T-helper 17 cell (primary cell): ENCODE data around the gene KASH5. TPM values are rescaled to one million over a fixed set of nuclear protein-coding genes. Genes with fewer than 3 reads are reported as not detected.
"Not testable (repeated sequence)": the region's sequence is repeated elsewhere in the genome, so short reads cannot be mapped to it uniquely, and the experiment has no call there.

Experiments used
- ATAC-seq: fragments of 150-1000 bp; cut with Tn5 transposase; 2 replicates; pipeline ENCODE4 v1.10.0; 2021; ENCODE audit warnings: mild to moderate bottlenecking, moderate library complexity
- DNase-seq, 3 donors: peaks; one replicate each; pipeline versions ENCODE4 v3.0.0 to v3.0.0-alpha.2; 2020 to 2021
- H3K9me3 ChIP-seq: one replicate; pipeline ENCODE4 v1.7.0; 2013; ENCODE audit warnings: low read length, mild to moderate bottlenecking; ENCODE audit not compliant: control insufficient read depth, poor library complexity, severe bottlenecking
- H3K27ac Mint-ChIP-seq: one replicate; pipeline ENCODE4 v1.8.0; 2022; ENCODE audit warnings: mild to moderate bottlenecking, moderate library complexity, mixed read lengths
- H3K27me3 Mint-ChIP-seq: one replicate; pipeline ENCODE4 v1.8.0; 2022; ENCODE audit warnings: mixed read lengths
- H3K36me3 Mint-ChIP-seq: one replicate; pipeline ENCODE4 v1.8.0; 2022; ENCODE audit warnings: low read depth, mixed read lengths
- H3K4me1 Mint-ChIP-seq: one replicate; pipeline ENCODE4 v1.8.0; 2022; ENCODE audit warnings: mild to moderate bottlenecking, mixed read lengths
- H3K4me3 Mint-ChIP-seq: one replicate; pipeline ENCODE4 v1.8.0; 2022; ENCODE audit warnings: mild to moderate bottlenecking, moderate library complexity, mixed read lengths
- total RNA-seq, 4 donors: library from RNA in 2 of 4; stranded (reverse) in 2 of 4; gene quantifications; one replicate each; pipeline ENCODE4 v1.2.3 and lab custom pipeline; 2022 to 2026

Gene KASH5
- total RNA-seq, 2 donors from 2014 or later: 0.86 TPM; not detected in 1

DNA sequence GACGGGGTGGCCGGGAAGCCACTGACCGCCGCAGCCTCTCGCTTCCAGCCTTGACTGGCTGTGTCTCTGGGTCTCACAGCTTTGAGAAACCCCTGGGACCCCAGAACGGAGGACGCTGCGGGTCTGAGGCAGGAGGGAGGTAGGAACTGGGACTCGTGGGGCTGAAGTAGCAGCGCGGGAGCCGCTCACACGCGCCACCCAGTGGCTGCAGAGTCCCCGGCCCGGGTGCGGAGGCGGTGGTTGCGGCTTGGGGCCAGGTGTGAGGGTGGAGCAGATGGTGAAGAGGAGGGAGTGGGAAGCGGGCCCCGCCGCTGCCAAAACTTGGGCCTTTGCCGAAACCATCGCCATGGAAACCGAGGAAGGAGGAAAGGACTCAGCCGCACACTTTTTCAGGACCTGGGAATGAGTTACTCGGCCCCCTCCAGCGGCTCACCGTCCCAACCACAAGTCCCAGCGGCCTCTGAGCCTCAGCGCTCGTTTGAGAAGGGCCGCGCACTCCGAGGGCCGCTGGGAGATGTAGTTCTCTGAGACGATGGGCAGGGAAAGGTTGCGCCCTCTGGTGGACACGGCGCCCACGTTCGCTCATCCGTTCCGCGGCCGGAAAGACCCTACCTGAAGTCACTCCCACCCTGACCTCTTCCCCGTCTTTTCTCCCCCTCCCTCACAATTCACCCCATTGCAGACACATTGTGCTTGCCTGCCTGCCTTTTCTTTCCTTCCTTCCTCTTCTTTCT lies 55.5 kb downstream of the KASH5 start:
- Mint-ChIP-seq H3K27me3 (peaks cover 38% of the 10 kb centered on the region), H3K36me3 (peaks cover 9% of the 10 kb centered on the region), H3K4me1 (peaks cover 36% of the 10 kb centered on the region), H3K4me3 (peak overlapping the region; percentile 85), H3K27ac (peak overlapping the region; percentile 91)
- peak; percentile 92 for ATAC-seq
- DNase-seq: peak; percentile 86 to 91 (median 88)
- H3K9me3 ChIP-seq: no peaks in the 10 kb centered on the region

DNA sequence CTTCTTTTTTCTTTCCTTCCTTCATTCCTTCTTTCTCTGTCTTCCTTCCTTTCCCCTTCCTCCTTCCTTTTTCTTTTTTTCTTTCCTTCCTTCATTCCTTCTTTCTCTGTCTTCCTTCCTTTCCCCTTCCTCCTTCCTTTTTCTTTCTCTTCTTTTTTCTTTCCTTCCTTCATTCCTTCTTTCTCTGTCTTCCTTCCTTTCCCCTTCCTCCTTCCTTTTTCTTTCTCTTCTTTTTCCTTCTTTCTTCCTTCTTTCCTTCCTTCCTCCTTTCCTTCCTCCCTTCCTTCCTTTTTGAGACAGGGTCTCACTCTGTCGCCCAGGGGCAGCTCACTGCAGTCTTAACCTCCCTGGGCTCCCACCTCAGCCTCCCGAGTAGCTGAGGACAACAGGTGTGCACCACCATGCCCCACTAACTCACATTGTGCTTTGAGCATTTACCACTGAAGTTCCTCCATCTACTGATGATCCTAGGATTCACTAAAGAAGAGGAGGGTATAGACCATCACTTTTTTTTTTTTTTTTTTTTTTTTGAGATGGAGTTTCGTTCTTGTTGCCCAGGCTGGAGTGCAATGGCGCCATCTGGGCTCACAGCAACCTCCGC lies 56.2 kb downstream of the KASH5 start:
- not testable (repeated sequence) for H3K9me3 ChIP-seq, H3K36me3 Mint-ChIP-seq, ATAC-seq, DNase-seq
- Mint-ChIP-seq H3K27ac (peak overlapping the region; percentile 91), H3K4me1 (peaks cover 36% of the 10 kb centered on the region), H3K4me3 (peak overlapping the region; percentile 85), H3K27me3 (peaks cover 31% of the 10 kb centered on the region)

DNA sequence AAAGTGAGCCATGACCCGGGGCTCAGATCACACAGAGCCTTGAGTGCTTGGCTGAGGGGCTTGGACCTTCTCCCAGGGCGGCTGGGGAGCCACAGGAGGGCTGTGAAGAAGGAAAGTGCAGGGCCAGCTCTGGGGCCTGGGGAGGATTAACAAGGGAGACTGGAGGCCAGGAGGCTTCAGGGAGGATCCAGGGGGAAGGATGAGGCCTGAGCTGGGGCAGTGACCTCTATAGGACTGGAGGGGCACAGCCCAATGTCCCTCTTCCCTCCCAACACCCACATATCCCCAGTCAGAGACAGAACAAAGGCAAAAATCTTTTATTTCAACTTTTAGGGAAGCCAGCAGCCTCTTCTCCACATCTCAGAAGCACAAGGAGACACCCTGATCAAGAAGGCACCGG lies 57.9 kb downstream of the KASH5 start:
- Mint-ChIP-seq H3K27me3 (peaks cover 13% of the 10 kb centered on the region), H3K4me1 (peaks cover 41% of the 10 kb centered on the region), H3K36me3 (peaks cover 6% of the 10 kb centered on the region), H3K4me3 (no peak overlapping the region), H3K27ac (peak overlapping the region; percentile 62)
- no peak for DNase-seq
- ATAC-seq: no peak
- H3K9me3 ChIP-seq: no peaks in the 10 kb centered on the region

DNA sequence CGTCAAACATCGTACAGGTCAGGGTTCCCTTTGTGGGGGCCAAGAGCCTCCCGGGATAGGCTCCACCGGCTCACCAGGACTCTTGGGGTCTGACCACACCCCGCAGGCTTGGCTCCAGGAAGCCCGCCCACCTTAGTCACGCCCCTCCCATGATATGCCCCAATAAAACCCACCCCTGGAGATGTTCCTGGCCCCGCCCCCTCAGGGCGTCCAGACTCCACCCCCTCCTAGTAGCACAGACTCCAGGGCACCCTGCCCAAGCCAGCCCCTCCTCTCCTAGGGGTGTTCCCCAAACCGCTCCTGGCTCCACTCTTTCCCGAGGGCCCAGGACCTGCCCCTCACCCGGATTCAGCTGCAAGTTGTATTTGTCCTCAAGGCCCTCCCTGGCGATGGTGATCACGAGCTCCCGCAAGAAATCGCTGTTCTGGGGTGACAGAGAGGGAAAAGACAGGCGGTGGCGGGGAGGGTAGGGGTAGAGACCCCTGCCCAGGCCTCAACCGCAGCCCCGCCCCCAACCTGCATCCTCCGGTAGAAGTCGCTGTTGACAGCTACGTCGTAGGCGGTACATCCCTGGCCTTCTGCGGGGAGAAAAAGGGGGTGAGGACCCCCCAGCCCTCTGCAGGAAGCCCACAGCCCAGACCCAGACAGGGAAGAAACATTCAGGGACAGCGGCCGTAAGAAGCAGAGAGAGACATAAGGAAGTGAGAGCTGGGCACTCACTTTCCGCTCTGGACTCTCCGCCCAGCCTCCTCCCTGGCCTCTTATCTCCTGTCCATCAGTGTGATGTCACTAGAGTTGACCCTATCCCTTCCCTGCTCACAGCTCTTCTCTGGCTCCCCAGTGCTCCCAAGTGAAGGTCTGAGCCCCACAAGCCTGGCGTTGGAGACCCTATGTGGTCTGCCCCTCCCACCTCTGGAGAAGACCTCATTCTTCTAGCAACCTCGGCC lies 59.7 kb downstream of the KASH5 start:
- H3K4me3 Mint-ChIP-seq: no peak overlapping the region

DNA sequence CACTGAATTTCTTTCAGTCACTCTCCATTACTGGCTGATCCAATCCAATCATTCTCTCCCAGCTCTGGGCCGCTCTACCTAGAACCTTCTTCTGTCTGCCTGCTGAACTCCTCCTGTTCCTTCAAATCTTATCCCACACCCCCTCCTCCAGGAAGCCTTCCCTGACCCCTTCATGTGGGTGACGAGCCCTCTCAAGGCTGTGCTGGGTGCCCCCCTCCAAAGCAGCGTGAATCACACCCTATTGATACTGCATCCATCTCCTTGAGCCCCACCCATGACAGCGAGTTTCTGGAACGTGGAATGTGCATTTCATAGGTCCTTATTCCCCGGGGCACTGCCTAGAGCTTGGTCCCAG lies 60.4 kb downstream of the KASH5 start:
- H3K9me3 ChIP-seq: no peaks in the 10 kb centered on the region
- no peak overlapping the region for H3K4me3 Mint-ChIP-seq
- H3K4me1 Mint-ChIP-seq: peaks cover 45% of the 10 kb centered on the region
- no peaks in the 10 kb centered on the region for H3K27me3 Mint-ChIP-seq
- H3K36me3 Mint-ChIP-seq: peaks cover 4% of the 10 kb centered on the region
- ATAC-seq (no peak), DNase-seq (no peak)
- H3K27ac Mint-ChIP-seq: peak overlapping the region; percentile 95

More for the DNA sequence above, 59.7 kb downstream of the KASH5 start:
- Mint-ChIP-seq H3K4me1 (peaks cover 40% of the 10 kb centered on the region), H3K36me3 (peaks cover 4% of the 10 kb centered on the region), H3K27ac (peak overlapping the region; percentile 95), H3K27me3 (no peaks in the 10 kb centered on the region)
- no peak for ATAC-seq
- H3K9me3 ChIP-seq: no peaks in the 10 kb centered on the region
- DNase-seq: no peak

DNA sequence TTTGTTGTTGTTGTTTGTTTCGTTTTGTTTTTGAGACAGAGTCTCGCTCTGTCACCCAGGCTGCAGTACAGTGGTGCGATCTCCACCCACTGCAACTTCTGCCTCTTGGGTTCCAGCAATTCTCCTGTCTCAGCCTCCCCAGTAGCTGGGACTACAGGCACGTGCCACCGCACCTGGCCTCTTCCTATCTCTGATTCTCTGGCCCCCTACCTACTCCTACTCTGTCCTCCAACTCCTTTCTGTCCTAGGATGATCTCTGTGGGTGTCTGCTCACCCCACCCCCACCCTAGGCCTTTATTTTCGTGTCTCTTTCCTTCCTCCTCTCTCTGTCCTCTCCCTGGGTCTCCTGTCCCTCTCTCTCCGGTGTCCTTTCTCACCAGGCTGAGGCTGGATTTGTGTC lies 62.4 kb downstream of the KASH5 start:
- peak overlapping the region; percentile 99 for H3K27ac Mint-ChIP-seq
- peaks cover 42% of the 10 kb centered on the region for H3K4me1 Mint-ChIP-seq
- peaks cover 4% of the 10 kb centered on the region for H3K36me3 Mint-ChIP-seq
- H3K27me3 Mint-ChIP-seq: no peaks in the 10 kb centered on the region
- ATAC-seq: no peak
- H3K4me3 Mint-ChIP-seq: peak overlapping the region; percentile 99
- no peak for DNase-seq
- H3K9me3 ChIP-seq: no peaks in the 10 kb centered on the region

DNA sequence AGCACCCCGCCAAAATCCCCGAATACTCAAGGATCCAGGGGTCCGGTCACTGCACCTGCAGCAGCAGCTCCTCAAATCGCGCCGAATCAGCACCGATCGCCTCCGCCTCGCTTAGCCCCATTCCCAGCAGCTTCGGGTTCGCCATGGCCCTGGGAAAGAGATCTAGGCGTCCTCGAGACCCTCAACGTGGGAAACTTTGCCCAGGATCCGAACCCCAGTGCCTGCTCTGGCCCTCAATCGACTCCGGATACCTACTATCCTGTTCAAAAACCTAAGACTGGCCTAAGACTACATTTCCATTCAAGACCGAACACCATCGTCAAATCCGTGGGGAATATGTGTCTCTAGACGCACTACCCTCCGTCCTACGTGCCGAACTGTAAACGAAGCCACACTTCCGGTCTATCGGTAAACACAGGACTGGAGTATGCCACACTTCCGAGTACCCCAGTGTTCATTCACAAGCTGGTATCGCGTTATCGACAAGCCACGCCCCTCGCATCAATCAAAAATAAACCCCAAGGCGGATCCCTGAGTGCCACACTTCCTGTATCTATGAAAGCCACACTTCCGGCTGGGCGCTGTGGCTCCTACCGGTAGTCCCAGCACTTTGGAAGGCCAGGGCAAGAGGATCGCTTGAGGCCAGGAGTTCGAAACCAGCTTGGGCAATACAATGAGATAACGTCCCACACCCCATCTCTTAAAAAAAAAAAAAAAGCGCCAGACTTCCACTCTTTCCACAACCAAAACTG lies 63.6 kb downstream of the KASH5 start, which contains the start of gene PIH1D1:
PIH1D1 (minus strand) TSS at position 385 of the 752 bp plus-strand sequence; CDS start at position 145, 240 bp downstream.
- Mint-ChIP-seq H3K4me3 (peak within 1 kb of the TSS; percentile 99), H3K27ac (peak within 1 kb of the TSS; percentile 99), H3K27me3 (no peaks in the 10 kb centered on the region), H3K36me3 (peaks cover 4% of the 10 kb centered on the region), H3K4me1 (peaks cover 42% of the 10 kb centered on the region)
- peak; percentile 75 to 87 (median 83) for DNase-seq
- peak; percentile 62 for ATAC-seq
- no peaks in the 10 kb centered on the region for H3K9me3 ChIP-seq

DNA sequence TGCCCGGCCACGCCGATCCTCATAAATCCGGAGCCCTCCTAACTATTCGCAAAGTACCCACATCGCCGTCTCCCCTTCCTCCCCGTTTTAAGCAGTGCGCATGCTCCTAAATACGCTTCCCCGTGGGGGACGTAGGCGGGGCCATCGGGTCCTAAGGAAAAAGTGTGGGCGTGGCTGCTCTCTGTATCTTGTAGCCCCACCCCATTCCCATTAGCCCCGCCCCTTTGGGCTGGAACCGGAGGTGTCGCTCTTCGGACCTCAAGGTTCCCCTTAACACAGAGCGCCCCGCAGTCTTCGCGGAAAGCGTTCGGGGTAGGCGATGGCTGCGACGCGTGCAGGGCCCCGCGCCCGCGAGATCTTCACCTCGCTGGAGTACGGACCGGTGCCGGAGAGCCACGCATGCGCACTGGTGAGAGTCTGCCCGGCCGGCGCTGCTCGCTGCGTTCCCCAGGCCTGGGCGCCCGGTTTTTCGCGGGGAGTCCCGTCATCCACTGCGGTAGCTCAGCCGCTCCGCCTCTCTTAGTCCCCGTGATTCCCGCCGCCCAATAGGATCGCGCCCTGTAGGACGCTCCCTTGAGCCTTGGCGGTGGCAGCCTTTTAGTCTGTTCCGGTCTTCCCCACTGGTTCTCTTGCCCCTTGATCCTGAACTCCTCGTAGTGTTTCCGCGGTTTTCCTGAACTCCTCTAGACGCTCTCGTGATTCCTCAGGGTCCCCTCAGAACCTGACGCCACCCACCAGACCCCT lies 65.1 kb downstream of the KASH5 start, which contains the start of gene ALDH16A1:
ALDH16A1 (plus strand) TSS at position 213 of the 744 bp plus-strand sequence; CDS start at position 320, 107 bp downstream.
- no peaks in the 10 kb centered on the region for H3K9me3 ChIP-seq
- Mint-ChIP-seq H3K4me1 (peaks cover 48% of the 10 kb centered on the region), H3K4me3 (peak within 1 kb of the TSS; percentile 96), H3K27me3 (no peaks in the 10 kb centered on the region), H3K27ac (peak within 1 kb of the TSS; percentile 99), H3K36me3 (peaks cover 4% of the 10 kb centered on the region)
- ATAC-seq (peak; percentile 87), DNase-seq (peak; percentile 97 to 98 (median 98))

DNA sequence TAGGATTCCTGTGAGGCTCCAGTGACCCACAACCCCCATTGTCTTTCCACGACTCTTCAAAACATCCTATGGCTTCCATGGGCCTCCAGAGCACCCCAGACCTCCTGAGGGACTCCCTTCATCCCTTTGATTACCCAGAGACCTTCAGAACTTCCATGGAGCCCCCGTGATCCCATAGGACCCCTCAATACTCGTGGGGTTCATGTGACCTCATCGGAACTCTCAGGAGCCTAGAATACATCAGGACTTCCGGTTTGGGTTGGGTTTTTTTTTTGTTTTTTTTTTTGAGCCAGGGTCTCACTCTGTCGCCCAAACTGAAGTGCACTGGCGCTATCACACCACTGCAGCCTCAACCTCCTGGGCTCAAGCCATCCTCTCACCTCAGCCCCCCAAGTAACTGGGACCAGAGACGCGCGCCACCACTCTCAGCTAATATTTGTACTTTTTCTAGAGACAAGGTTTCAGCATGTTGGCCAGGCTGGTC lies 65.8 kb downstream of the KASH5 start:
- ATAC-seq: no peak
- Mint-ChIP-seq H3K4me3 (peak overlapping the region; percentile 96), H3K27ac (peak overlapping the region; percentile 99), H3K36me3 (peaks cover 4% of the 10 kb centered on the region), H3K4me1 (peaks cover 45% of the 10 kb centered on the region), H3K27me3 (no peaks in the 10 kb centered on the region)
- no peak for DNase-seq
- no peaks in the 10 kb centered on the region for H3K9me3 ChIP-seq

DNA sequence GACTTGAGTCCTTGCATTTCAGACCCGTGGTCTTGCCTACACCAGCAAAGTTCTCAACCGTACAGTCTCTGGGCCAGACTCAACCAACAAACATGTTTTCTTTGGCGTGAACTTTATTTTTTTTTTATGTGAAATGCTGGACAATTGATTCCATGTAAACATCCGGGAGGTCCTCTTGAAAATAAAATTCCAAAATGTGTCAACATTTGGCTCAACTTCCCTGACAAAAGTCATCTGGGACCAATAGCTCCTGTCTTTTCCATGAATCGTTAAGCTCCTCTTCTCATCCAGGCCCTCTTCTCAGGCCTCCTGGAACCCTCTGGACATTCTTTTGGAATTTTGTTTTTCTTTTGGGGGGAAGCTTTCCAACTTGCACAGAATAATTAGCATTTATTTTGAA lies 67.7 kb downstream of the KASH5 start:
- DNase-seq (no peak), ATAC-seq (no peak)
- Mint-ChIP-seq H3K27me3 (no peaks in the 10 kb centered on the region), H3K36me3 (peaks cover 4% of the 10 kb centered on the region), H3K4me3 (no peak overlapping the region), H3K27ac (peak overlapping the region; percentile 90), H3K4me1 (peaks cover 37% of the 10 kb centered on the region)
- no peaks in the 10 kb centered on the region for H3K9me3 ChIP-seq

DNA sequence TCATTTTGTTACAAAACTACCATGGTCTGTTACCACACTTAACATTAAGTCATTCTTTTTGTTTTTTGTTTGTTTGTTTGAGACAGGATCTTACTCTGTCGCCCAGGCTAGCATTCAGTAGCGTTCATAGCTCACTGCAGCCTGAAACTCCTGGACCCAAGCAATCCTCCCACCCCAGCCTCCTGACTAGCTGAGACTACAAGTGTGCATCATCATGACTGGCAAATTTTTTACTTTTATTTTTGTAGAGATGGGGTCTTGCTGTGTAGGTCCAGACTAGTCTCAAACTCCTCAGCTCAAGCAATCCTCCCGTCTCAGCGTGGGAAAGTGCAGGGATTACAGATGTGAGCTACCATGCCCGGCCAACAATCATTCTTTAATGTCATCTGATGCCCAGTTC lies 68.3 kb downstream of the KASH5 start:
- peak overlapping the region; percentile 90 for H3K27ac Mint-ChIP-seq
- H3K27me3 Mint-ChIP-seq: no peaks in the 10 kb centered on the region
- peaks cover 35% of the 10 kb centered on the region for H3K4me1 Mint-ChIP-seq
- ATAC-seq (no peak), DNase-seq (no peak)
- peak overlapping the region; percentile 55 for H3K4me3 Mint-ChIP-seq
- H3K9me3 ChIP-seq: no peaks in the 10 kb centered on the region
- peaks cover 4% of the 10 kb centered on the region for H3K36me3 Mint-ChIP-seq

DNA sequence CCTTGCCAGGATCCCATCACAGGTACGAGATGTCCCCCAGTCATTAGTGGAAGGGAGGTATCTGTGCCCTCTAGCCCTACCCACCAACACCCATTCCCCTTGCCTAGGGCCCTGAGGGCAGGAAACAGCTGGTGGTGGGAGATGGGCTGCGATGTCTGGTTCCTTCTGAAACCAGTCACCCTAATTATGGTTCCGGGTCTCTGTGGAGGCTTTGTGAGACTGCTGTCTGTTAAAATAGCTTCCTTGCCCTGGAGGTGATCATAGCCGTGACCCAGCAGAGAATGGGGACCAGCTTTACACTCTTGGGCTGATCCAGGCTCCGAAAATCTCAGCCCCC lies 70.5 kb downstream of the KASH5 start:
- DNase-seq (no peak), ATAC-seq (peak; percentile 32)
- H3K36me3 Mint-ChIP-seq: no peaks in the 10 kb centered on the region
- H3K27me3 Mint-ChIP-seq: no peaks in the 10 kb centered on the region
- H3K4me3 Mint-ChIP-seq: peak overlapping the region; percentile 67
- H3K27ac Mint-ChIP-seq: peak overlapping the region; percentile 90
- peaks cover 20% of the 10 kb centered on the region for H3K4me1 Mint-ChIP-seq
- no peaks in the 10 kb centered on the region for H3K9me3 ChIP-seq
